Measurements from ENCODE around the gene CLCNKB.
"Not testable (repeated sequence)": the region's sequence is repeated elsewhere in the genome, so short reads cannot be mapped to it uniquely, and the experiment has no call there.

Gene CLCNKB

GRCh38 chr1:16061989-16062686 lies 18.6 kb downstream of the CLCNKB start:
- not testable (repeated sequence) for DNase-seq

- not testable (repeated sequence) for DNase-seq
Measured at GRCh38 chr1:16062687-16063075, 19.1 kb downstream of the CLCNKB start.

- no peak for DNase-seq
Measured at GRCh38 chr1:16063226-16063829, 19.7 kb downstream of the CLCNKB start.

GRCh38 chr1:16063921-16064320 lies 20.3 kb downstream of the CLCNKB start:
- no peak for DNase-seq

DNA sequence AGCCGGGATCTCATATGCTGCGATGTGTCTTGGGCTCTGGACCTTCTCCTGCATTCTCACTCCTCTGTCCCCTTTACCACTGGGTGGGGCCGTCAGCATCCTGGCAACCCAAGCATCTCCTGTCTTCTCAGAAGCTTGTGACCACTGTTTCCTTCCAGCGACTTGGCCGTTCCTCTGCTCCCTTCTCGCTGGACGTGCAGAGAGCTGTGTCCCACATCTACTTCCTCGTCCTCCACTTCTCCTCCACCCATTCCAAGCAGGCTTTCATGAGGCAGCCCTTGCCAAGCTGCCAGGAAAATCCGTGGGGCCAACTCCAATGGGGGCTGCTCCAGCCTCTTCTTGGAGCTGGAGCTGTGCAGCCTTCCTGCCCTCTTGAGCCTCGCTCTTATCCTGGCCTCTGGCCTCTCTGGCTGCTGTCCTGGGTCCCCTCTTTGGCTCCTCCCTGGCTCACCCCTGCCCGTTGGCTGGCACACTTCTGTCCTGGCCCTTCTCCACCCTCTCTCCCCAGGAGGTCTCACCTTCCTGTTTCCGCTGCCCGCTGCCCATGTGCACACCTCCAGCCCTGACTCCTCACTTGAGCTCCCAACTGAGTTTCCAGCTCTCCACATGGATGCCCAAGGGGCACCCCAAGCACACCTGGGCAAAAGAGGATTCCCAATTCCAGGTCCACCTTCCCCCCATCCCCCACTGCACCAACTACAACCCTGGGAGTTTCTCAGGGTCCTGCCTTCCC lies 21.1 kb downstream of the CLCNKB start:
- DNase-seq = no peak

GRCh38 chr1:16065269-16065576 lies 21.6 kb downstream of the CLCNKB start:
- no peak for DNase-seq

DNA sequence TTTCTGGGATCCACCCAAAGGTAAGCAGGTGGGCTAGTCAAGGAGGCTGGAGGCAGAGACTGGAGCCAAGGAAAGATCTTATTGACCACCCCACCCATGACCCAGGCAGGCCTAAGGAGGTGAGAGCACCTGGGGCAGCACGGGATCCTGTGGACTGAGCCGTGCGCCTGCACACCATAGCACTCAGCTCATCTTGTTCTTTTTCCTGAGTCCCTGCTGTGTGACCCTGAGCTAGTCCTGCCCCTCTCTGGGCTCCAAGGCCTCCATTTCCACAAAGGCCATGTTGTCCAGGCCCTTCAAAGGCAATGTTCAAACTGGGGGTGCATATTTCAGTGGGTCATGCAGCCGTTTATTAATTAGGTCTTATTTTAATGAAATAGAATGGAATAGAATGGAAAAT lies 22.7 kb downstream of the CLCNKB start:
- DNase-seq = no peak

DNA sequence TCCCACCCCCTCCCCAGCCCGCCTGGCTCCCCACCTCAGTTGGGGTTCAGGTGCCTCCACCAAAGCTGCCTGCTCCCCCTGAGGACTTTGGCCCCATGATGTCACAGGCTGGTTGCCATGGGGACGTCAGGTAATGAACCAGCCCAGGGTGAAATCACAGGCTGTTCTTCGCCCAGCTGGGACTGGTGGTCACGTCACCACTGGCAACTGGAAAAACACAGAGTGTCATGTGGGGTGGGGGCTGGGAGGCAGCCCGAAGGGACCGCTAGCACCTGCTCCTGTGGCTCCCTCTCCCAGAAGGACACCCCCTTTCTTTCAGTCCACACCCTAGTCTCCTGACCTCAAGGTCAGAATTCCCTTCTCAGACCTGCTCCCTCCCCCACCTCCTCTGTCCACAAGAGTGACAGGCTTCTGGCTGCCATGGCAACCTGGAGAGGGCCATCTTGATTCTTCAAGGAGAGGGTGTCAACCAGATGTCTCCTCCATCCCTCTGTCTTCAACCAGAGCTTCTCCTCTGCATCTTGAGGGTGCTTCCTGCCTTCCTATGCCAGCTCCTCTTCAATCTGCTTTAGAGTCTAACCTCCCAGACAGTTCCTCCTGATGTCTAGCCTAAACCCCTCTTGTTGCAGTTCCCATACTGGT lies 23.7 kb downstream of the CLCNKB start:
- peak in 1 of 2 experiments; percentile 7 for DNase-seq

DNA sequence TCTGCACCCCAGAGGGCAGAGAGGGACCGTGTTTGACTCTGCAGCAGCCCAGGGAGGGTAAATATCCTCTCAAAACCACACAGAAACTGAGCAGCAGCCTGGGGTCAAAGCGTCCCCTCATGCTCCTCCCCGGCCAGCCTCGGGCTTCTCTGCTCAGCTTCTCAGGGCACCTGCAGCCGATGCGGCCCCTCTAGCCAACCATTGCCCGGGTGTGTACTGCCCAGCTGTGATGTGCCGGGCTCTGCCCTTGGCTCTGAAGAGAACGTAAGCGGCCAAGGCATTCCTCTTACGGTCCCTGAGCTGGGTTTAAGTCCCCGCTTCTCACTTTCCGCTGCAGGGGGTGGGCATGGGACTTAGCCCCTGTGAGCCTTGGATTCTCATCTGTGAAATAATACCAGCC lies 24.4 kb downstream of the CLCNKB start:
- DNase-seq = no peak

- no peak for DNase-seq
Measured at GRCh38 chr1:16068356-16069270, 25.0 kb downstream of the CLCNKB start.

GRCh38 chr1:16070640-16071355 lies 27.2 kb downstream of the CLCNKB start:
- no peak for DNase-seq

- no peak for DNase-seq
Measured at GRCh38 chr1:16071614-16072013, 28.0 kb downstream of the CLCNKB start.

DNA sequence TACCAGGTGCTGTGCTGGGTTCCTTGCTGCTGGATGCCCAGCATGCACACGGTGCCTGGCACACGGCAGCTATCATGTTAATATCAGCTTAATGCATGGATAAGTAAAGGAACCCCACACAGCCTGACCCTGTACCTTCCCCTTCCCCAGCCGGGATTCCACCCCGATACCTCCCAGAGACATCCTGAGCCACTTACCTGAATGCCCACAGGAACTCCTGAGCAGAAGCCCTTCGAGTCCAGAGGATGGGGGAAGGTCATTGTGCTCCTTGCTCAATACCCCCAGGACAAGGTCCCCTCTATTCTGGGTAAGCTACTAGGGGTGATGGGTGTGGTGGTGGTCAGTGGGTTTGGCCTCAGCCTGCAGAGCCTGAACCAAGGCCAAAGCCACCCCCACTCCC lies 28.5 kb downstream of the CLCNKB start:
- DNase-seq = no peak

DNA sequence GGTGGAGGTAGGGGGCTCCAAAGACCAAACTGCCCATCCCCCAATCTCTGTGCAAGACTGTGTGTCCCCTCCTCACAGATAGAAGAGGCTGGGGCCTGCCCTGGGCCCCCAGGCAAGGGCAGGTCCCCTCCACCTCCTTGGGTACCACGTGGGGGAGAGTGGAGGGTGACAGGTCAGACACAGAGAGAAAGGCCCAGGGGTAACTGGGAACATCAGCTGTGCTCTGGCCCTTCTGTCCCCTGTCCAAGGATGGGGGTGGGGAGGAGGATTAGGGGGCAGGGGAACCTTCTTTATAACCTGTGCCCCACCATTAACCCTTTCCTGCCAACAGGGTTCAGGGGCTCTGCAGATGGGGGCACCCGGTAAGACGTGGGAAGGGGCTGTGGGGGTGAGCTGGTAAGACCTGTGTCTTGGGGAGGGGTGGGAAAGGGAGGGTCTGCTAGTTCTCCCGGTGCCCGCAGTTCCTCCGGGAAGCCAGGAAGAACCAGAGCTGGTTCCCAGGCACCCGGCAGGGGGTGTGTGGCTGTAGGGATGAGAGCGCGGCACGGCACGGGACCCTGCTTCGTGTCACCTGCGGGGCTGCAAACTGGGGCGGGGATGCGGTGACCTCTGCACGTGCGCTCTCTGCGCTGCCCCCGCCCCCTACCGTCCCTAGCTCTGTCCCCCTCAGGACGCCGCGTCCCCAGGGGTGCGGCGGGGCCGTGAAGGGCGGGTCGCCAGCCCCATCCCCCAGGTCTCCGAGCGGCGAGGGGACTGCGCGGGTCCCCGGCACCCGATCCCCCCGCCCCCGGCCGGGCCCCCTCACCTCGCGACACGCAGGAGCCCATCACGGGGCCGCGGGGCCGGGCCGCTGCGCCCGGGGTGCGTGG lies 29.3 kb downstream of the CLCNKB start:
- DNase-seq = no peak

DNA sequence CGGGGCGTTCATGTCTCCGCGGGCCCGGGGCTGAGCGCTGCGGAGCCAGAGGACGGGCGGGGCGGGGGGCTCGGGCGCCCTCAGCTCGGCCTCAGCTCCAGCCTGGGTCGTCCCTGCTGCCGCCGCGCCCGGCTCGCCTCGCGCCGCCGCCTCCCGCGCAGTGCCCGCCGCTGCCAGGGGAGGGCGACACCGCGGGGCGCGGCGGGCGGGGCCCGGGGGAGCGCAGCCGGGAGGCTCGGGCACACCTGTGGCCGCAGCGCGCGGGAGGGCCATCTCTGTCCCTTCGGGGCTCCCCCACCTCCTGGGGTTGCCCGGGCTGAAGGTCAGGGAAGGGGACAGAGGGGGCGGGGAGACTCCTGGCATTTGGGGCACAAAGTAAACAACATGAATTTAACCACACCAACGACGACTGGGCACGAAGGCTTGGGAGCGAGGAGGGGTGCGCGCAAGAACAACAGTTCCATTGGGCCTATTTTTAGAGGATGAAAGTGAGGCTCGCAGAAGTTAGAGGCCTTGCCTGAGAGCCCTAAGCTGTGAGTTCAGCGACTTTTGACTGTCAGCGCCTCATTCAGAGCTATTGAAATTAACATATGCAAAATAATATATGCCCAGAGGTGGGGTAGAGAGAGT lies 30.0 kb downstream of the CLCNKB start, which contains the start of gene FAM131C:
Gene FAM131C (minus strand): TSS at position 162 of the 630 bp plus-strand sequence. CDS start 209 bp downstream, outside the sequence.
- DNase-seq = no peak

DNA sequence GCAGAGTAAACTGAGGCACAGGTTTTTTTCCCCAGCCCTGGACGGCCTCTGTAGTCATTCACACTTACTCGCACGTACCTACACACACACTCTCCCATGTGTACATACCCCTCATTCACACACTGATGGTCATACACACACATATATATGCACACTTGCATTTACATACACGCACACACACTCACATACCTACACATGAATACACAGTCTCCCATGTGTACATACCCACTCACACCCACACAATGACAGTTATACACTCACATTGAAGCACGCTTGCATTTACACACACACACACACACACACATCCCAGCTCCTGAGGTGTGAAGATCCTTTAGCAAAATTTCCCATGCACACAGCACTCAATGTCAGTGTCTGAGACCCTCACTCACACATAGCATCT lies 30.6 kb downstream of the CLCNKB start:
- no peak for DNase-seq

GRCh38 chr1:16075337-16076030 lies 31.9 kb downstream of the CLCNKB start:
- DNase-seq = no peak

- no peak for DNase-seq
Measured at GRCh38 chr1:16076031-16076864, 32.7 kb downstream of the CLCNKB start.

- DNase-seq = no peak
Measured at GRCh38 chr1:16076865-16077238, 33.3 kb downstream of the CLCNKB start.
